Endodermal cell (in vitro differentiated cells): Measurements from ENCODE around the gene SIRT2. TPM values are rescaled to one million over a fixed set of nuclear protein-coding genes. Genes with fewer than 3 reads are reported as not detected.

Experiments used
- DNase-seq: peaks from one replicate; pipeline ENCODE4 v3.0.0-alpha.2; 2017
- H3K27ac ChIP-seq: 2 replicates; pipeline ENCODE4 v1.5.1; 2013; ENCODE audit warnings: mild to moderate bottlenecking, low read depth, low read length, moderate library complexity
- H3K27me3 ChIP-seq: 2 replicates; pipeline ENCODE4 v1.6.1; 2013; ENCODE audit warnings: mild to moderate bottlenecking, low read length, moderate library complexity; ENCODE audit not compliant: insufficient read depth, control insufficient read depth, poor library complexity, severe bottlenecking
- H3K36me3 ChIP-seq: 2 replicates; pipeline ENCODE4 v1.7.0; 2013; ENCODE audit warnings: mild to moderate bottlenecking, low read length, moderate library complexity; ENCODE audit not compliant: control insufficient read depth, insufficient read depth
- H3K4me1 ChIP-seq: one replicate; pipeline ENCODE4 v1.7.0; 2013; ENCODE audit warnings: low read length; ENCODE audit not compliant: control insufficient read depth, insufficient read depth
- H3K4me3 ChIP-seq: 2 replicates; pipeline ENCODE4 v1.5.1; 2013; ENCODE audit warnings: mild to moderate bottlenecking, low read length, moderate library complexity
- H3K9ac ChIP-seq: 2 replicates; pipeline ENCODE4 v1.6.1; 2013; ENCODE audit warnings: mild to moderate bottlenecking, low read length, moderate library complexity; ENCODE audit not compliant: poor library complexity, severe bottlenecking; ENCODE audit errors: extremely low read depth
- H3K9me3 ChIP-seq: 2 replicates; pipeline ENCODE4 v1.6.1; 2013; ENCODE audit warnings: mild to moderate bottlenecking, low read length, moderate library complexity; ENCODE audit not compliant: control insufficient read depth
- H3K27ac Mint-ChIP-seq: 2 replicates; pipeline ENCODE4 v1.8.0; 2020; ENCODE audit warnings: mixed read lengths
- H3K27me3 Mint-ChIP-seq: 2 replicates; pipeline ENCODE4 v1.8.0; 2021; ENCODE audit warnings: mild to moderate bottlenecking, mixed read lengths; ENCODE audit not compliant: insufficient read depth
- H3K36me3 Mint-ChIP-seq: 2 replicates; pipeline ENCODE4 v1.8.0; 2020; ENCODE audit warnings: low read depth, mixed read lengths
- H3K4me1 Mint-ChIP-seq: 2 replicates; pipeline ENCODE4 v1.8.0; 2020; ENCODE audit warnings: mixed read lengths
- H3K4me3 Mint-ChIP-seq: 2 replicates; pipeline ENCODE4 v1.8.0; 2020; ENCODE audit warnings: mild to moderate bottlenecking, moderate library complexity, mixed read lengths
- H3K9me3 Mint-ChIP-seq: 2 replicates; pipeline ENCODE4 v1.8.0; 2020; ENCODE audit warnings: mild to moderate bottlenecking, mixed read lengths
- CTCF ChIP-seq: fragments of 200-600 bp; sonication (generic); conservative IDR thresholded peaks from 2 replicates; pipeline ENCODE4 v1.5.0; 2021; ENCODE audit warnings: antibody characterized with exemption, mild to moderate bottlenecking
- WGBS, 2 experiments: methylation state at CpG; one replicate each; pipeline versions ENCODE4 v1.1.5 to v1.1.7; 2013; ENCODE audit warnings: missing lambda C conversion rate in 2 of 2, mixed read lengths in 1 of 2; ENCODE audit not compliant: insufficient coverage in 1 of 2, insufficient read length in 1 of 2; 5-methylcytosine and 5-hydroxymethylcytosine counted together
- total RNA-seq, 2 donors: library from RNA; stranded (reverse); fragmentation: NEBNext Ultra II Directional in 1 of 2; extraction: Animal tissue kit (Norgen Biotek cat#: 25700) in 1 of 2; gene quantifications; 2 replicates in 1 of 2; 3 replicates in 1 of 2; pipeline ENCODE4 v1.2.1, GENCODE V29; 2021

Gene SIRT2
- total RNA-seq, 2 donors from 2014 or later, result 10.4 to 13.7 TPM

- DNase-seq, result peak; percentile 35
These were observed 18.4 kb downstream of the SIRT2 start for GRCh38 chr19:38880882-38881609.

GRCh38 chr19:38880076-38880881, 19.1 kb downstream of the SIRT2 start:
- H3K36me3 Mint-ChIP-seq, result no peaks in the 10 kb centered on the region
- Histone ChIP-seq H3K27me3 (no peaks in the 10 kb centered on the region), H3K4me3 (no peak overlapping the region), H3K4me1 (no peaks in the 10 kb centered on the region), H3K9me3 (no peaks in the 10 kb centered on the region), H3K36me3 (no peaks in the 10 kb centered on the region), H3K27ac (no peak overlapping the region), H3K9ac (no peak overlapping the region)
- no peak for TF ChIP-seq CTCF
- H3K27me3 Mint-ChIP-seq, result no peaks in the 10 kb centered on the region
- peak; percentile 52 for DNase-seq
- no peaks in the 10 kb centered on the region for H3K4me1 Mint-ChIP-seq
- no peak overlapping the region for H3K27ac Mint-ChIP-seq
- H3K9me3 Mint-ChIP-seq, result no peaks in the 10 kb centered on the region
- WGBS, 2 experiments, result 88 to 91% methylated on average over 11 to 18 of the region's 19 CpGs
- no peak overlapping the region for H3K4me3 Mint-ChIP-seq

More at GRCh38 chr19:38880882-38881609, 18.4 kb downstream of the SIRT2 start:
- no peak for TF ChIP-seq CTCF
- no peak overlapping the region for H3K27ac Mint-ChIP-seq
- H3K4me3 Mint-ChIP-seq, result no peak overlapping the region
- H3K27me3 Mint-ChIP-seq, result no peaks in the 10 kb centered on the region
- H3K36me3 Mint-ChIP-seq, result no peaks in the 10 kb centered on the region
- H3K9me3 ChIP-seq, result no peaks in the 10 kb centered on the region
- no peaks in the 10 kb centered on the region for H3K36me3 ChIP-seq
- H3K9me3 Mint-ChIP-seq, result no peaks in the 10 kb centered on the region
- H3K27me3 ChIP-seq, result no peaks in the 10 kb centered on the region
- H3K4me1 Mint-ChIP-seq, result no peaks in the 10 kb centered on the region
- 88 to 92% methylated on average over 8 to 18 of the region's 19 CpGs for WGBS, 2 experiments
- H3K4me3 ChIP-seq, result no peak overlapping the region
- no peak overlapping the region for H3K27ac ChIP-seq
- no peaks in the 10 kb centered on the region for H3K4me1 ChIP-seq
- no peak overlapping the region for H3K9ac ChIP-seq

GRCh38 chr19:38879400-38879751, 20.0 kb downstream of the SIRT2 start:
- no peak overlapping the region for H3K9ac ChIP-seq
- Mint-ChIP-seq H3K27ac (no peak overlapping the region), H3K27me3 (no peaks in the 10 kb centered on the region), H3K4me1 (no peaks in the 10 kb centered on the region), H3K9me3 (no peaks in the 10 kb centered on the region), H3K36me3 (no peaks in the 10 kb centered on the region), H3K4me3 (no peak overlapping the region)
- peak; percentile 35 for DNase-seq
- no peak overlapping the region for H3K4me3 ChIP-seq
- 95 to 100% methylated on average over 2 to 11 of the region's 11 CpGs for WGBS, 2 experiments
- H3K4me1 ChIP-seq, result no peaks in the 10 kb centered on the region
- H3K36me3 ChIP-seq, result no peaks in the 10 kb centered on the region
- H3K27ac ChIP-seq, result no peak overlapping the region
- no peaks in the 10 kb centered on the region for H3K27me3 ChIP-seq
- TF ChIP-seq CTCF, result no peak
- H3K9me3 ChIP-seq, result no peaks in the 10 kb centered on the region
